Lower leg skin (tissue), 3 donors: ENCODE results near the gene CXorf65.

Experiments used
- CTCF ChIP-seq, 3 donors: fragments of 450-650 bp; IDR thresholded peaks; one replicate each; pipeline ENCODE4 v1.5.1; 2016; ENCODE audit warnings: antibody characterized with exemption in 3 of 3, mild to moderate bottlenecking in 3 of 3, moderate library complexity in 2 of 3
- POLR2A ChIP-seq, 2 donors: fragments of 450-650 bp; IDR thresholded peaks; one replicate each; pipeline ENCODE4 v1.6.1; 2016 to 2017; ENCODE audit warnings: antibody characterized with exemption in 2 of 2, mild to moderate bottlenecking in 1 of 2, moderate library complexity in 1 of 2

- TF ChIP-seq CTCF (IDR thresholded peaks at IDR 0.05) (no peak), POLR2A (IDR thresholded peaks at IDR 0.05) (no peak)
These were observed 20.6 kb downstream of the CXorf65 start for GRCh38 chrX:71085900-71086299.
